ENCODE results near the gene ST6GAL1. TPM values are rescaled to one million over a fixed set of nuclear protein-coding genes. Genes with fewer than 3 reads are reported as not detected.

Gene ST6GAL1
- total RNA-seq, 4 donors from 2014 or later: 18.0 to 32.2 (median 20.9) TPM

DNA sequence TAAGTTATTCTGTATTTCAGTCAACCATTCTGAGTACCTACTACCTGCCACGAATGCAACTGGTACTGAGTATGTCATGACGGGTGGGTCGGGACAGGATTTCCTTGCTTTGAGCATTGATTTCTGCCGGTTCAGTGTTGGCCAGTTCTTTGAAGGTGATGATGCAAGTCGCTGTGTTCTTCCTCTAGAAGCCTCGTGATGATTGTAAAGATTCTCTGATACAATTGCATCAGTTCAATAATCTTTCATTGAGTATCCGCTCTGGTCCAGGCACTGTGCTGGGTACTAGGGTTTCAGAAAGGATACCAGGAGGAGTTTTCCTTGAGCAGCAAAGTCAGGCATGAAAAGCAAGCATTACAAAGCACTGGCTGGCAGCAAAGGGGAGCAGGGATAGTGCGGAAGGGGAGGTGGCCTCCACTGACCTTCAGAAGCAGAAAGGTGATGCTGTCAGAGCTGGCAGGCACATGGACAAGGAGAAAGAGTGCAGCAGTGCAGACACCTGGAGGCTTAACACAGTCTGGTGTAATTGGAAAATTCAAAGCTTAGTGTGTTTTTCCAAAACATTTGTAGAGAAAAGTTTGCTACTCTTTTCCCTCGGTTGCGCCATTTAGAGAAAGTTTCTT, 108.9 kb downstream of the ST6GAL1 start:
- 80 to 84% methylated on average over 1 to 10 of the region's 10 CpGs for WGBS, 2 donors (ENCODE audit: low coverage in 1 of 2)
- ATAC-seq: no peak

DNA sequence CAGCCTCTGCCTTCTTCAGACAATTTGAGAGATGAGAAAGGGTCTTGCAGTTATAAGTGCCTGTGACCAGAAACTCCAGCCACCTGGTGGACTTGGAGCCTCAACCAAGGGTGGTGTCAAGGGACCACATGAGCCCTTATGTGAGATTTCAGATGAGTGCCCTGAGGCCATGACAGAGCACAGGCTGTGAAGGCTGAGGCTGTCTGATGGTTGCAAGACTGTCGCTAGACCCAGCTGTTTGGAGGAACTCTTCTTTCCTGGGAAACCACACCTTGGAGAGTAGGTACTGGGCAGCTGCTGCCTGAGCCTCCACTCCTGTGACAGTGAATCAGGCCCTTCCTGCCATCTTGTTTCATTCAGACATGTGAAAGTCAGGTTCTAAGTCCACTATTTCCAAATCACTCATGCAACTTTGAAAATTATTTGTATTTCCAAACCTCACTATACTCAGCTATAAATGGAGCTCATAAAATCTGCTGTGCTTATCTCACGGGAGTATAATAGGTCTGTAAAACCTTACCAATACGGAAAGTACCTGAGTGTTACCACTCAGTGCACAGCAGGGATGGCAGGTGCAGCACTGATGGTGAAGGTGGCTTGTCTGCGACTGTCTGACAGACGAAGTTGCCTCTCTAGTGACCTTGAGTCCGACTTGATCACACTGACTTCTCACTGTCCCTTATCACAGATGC, 109.5 kb downstream of the ST6GAL1 start:
- 90 to 91% methylated on average over 6 of the region's 6 CpGs for WGBS, 2 donors (ENCODE audit: low coverage in 1 of 2)
- ATAC-seq: no peak
- peaks cover 0 to 6% (median 0%) of the 10 kb centered on the region in 3 donors for H3K4me1 ChIP-seq
- no peak overlapping the region for H3K4me3 ChIP-seq
- peaks cover 0 to 6% of the 10 kb centered on the region in 2 donors for H3K36me3 ChIP-seq
- H3K9me3 ChIP-seq: peaks cover 0 to 16% (median 0%) of the 10 kb centered on the region in 3 donors
- TF ChIP-seq EP300 (IDR thresholded peaks at IDR 0.05) (no peak), POLR2AphosphoS5 (IDR thresholded peaks at IDR 0.05) (no peak), POLR2A (IDR thresholded peaks at IDR 0.05) (no peak)
- TF ChIP-seq, protein P1, sequence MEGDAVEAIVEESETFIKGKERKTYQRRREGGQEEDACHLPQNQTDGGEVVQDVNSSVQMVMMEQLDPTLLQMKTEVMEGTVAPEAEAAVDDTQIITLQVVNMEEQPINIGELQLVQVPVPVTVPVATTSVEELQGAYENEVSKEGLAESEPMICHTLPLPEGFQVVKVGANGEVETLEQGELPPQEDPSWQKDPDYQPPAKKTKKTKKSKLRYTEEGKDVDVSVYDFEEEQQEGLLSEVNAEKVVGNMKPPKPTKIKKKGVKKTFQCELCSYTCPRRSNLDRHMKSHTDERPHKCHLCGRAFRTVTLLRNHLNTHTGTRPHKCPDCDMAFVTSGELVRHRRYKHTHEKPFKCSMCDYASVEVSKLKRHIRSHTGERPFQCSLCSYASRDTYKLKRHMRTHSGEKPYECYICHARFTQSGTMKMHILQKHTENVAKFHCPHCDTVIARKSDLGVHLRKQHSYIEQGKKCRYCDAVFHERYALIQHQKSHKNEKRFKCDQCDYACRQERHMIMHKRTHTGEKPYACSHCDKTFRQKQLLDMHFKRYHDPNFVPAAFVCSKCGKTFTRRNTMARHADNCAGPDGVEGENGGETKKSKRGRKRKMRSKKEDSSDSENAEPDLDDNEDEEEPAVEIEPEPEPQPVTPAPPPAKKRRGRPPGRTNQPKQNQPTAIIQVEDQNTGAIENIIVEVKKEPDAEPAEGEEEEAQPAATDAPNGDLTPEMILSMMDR (IDR thresholded peaks at IDR 0.05): no peak
- H3K27ac ChIP-seq: no peak overlapping the region
- no peaks in the 10 kb centered on the region for H3K27me3 ChIP-seq

More for the DNA sequence above, 108.9 kb downstream of the ST6GAL1 start:
- Histone ChIP-seq H3K9me3 (peaks cover 0 to 21% (median 0%) of the 10 kb centered on the region in 3 donors), H3K27ac (no peak overlapping the region), H3K4me1 (peaks cover 0 to 6% (median 0%) of the 10 kb centered on the region in 3 donors), H3K4me3 (no peak overlapping the region), H3K27me3 (no peaks in the 10 kb centered on the region), H3K36me3 (peaks cover 0 to 6% of the 10 kb centered on the region in 2 donors)
- TF ChIP-seq EP300 (IDR thresholded peaks at IDR 0.05) (no peak), POLR2A (IDR thresholded peaks at IDR 0.05) (no peak), POLR2AphosphoS5 (IDR thresholded peaks at IDR 0.05) (no peak)
- TF ChIP-seq, protein P1 (IDR thresholded peaks at IDR 0.05): no peak

DNA sequence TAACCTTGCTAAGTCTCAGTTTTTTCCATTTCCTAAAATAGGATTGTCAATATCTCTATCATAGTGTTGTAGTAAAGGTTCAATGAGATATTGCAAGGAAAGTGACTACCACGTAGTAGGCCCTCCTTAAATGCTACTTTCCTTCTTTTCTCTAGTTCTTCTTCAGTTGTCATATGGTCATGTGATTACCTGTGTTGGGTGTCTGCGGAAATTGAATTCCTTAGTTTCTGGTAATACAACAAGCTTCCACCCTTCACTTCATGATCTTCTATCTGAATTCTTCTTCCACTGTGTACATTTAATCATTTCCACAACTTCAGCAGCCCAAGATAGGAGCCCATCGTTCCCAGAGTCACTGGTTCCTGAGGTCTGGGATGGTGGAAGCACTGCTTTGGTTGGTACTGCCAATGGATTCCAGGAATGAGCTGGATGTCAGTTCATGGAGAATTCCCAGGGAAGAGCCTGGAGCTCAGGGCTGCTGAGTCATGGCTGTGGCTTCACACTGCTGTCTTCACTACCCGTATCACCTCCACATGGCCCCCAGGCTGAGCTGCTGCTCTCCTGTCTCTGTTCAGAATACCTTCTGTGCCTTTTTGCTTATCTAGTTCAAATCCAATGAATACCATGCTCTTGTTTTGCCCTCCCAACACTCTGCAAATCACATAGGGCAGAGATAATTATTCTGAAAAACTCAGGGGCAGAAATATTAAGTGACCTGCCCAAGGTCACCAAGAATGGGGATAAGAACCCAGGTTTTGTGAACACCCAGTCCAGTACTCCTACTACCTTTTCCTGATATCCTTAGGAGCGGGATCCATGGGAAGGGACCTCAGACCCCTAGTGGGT, 110.4 kb downstream of the ST6GAL1 start:
- no peak overlapping the region for H3K4me3 ChIP-seq
- WGBS, 2 donors (ENCODE audit: low coverage in 1 of 2): 82 to 94% methylated on average over 3 of the region's 5 CpGs
- no peak for ATAC-seq
- H3K4me1 ChIP-seq: peaks cover 0 to 6% (median 0%) of the 10 kb centered on the region in 3 donors
- TF ChIP-seq, protein P1 (IDR thresholded peaks at IDR 0.05): no peak
- TF ChIP-seq EP300 (IDR thresholded peaks at IDR 0.05) (no peak), POLR2A (IDR thresholded peaks at IDR 0.05) (no peak), POLR2AphosphoS5 (IDR thresholded peaks at IDR 0.05) (no peak)
- H3K9me3 ChIP-seq: peaks cover 0 to 8% (median 0%) of the 10 kb centered on the region in 3 donors
- peak overlapping the region in 1 of 4 donors; percentile 17 for H3K27ac ChIP-seq
- peaks cover 0 to 6% of the 10 kb centered on the region in 2 donors for H3K36me3 ChIP-seq
- no peaks in the 10 kb centered on the region for H3K27me3 ChIP-seq

DNA sequence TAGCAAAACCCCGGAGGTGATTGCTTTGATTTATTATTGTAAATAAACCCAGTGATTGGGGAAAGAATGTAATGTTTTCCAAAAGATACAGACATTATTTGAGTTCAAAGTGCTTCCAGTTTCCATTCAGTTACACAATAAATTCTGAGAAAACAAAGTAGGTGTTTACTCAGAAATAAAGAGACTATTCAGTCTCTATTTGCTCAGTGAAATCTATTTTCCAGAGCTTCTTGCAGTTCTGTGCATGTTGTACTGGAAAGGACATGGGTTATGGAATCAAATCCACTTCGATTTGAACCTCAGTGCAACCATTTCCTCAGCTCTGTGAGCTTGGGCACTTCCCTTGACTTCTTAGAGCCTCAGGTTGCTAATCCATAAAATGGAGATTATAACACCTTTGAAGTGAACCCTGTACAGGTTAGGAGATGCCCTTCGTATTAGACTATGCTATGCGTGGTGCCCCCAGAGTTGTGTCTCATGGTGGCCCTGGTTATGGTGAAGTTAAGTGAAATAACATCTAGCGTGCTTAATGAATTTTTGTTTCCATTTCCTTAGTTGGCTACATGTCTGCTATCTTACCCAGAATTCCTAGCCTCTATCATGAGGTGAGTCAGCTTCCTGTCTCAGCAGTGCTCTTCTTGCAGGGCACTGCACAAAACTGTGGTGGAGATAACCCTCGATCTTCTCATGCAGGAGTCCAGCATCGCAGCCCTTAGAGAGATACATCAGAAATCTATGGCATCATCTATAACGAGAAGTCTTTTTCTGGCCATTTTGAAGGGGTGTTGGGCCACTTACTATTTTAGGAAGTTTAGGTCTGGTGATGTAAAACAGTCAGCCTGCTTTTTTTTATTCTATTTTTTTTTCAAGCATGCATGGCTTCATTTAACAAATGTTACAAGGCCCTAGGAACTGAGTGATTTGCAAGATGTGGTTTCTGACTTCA, 111.3 kb downstream of the ST6GAL1 start:
- no peaks in the 10 kb centered on the region for H3K27me3 ChIP-seq
- no peak for TF ChIP-seq POLR2A (IDR thresholded peaks at IDR 0.05)
- TF ChIP-seq EP300 (IDR thresholded peaks at IDR 0.05): no peak
- TF ChIP-seq POLR2AphosphoS5 (IDR thresholded peaks at IDR 0.05): no peak
- TF ChIP-seq, protein P1 (IDR thresholded peaks at IDR 0.05): no peak

More for the DNA sequence above, 111.3 kb downstream of the ST6GAL1 start:
- peaks cover 0 to 6% of the 10 kb centered on the region in 2 donors for H3K36me3 ChIP-seq
- H3K4me1 ChIP-seq: peaks cover 0 to 6% (median 0%) of the 10 kb centered on the region in 3 donors
- no peak overlapping the region for H3K4me3 ChIP-seq
- peak overlapping the region in 1 of 4 donors; percentile 17 for H3K27ac ChIP-seq
- no peak for ATAC-seq
- 70 to 77% methylated on average over 5 to 8 of the region's 8 CpGs for WGBS, 2 donors (ENCODE audit: low coverage in 1 of 2)
- peaks cover 0 to under 1% (median 0%) of the 10 kb centered on the region in 3 donors for H3K9me3 ChIP-seq

Data from gastroesophageal sphincter (tissue), 4 donors.